IMR-90 (cell line): ENCODE results near the gene LRRC7. TPM values are rescaled to one million over a fixed set of nuclear protein-coding genes. Genes with fewer than 3 reads are reported as not detected.

Experiments used
- ATAC-seq: fragments of 200-7000 bp; cut with Tn5 transposase; 2 replicates; pipeline ENCODE4 v1.9.1; 2020; ENCODE audit warnings: low read depth, mild to moderate bottlenecking, moderate library complexity
- BruUV-seq: library from RNA; stranded (reverse); fragments of 400-500 nt; replicated peaks from 2 replicates; lab custom pipeline; 2021; lab: Mats Ljungman, UMichigan
- CTCF ChIA-PET: fragments of 300-600 bp; formaldehyde crosslinking; extraction: SDS; loops from one replicate; lab custom pipeline; 2021; ENCODE audit warnings: antibody characterized with exemption; lab: Yijun Ruan, JAX
- POLR2A ChIA-PET: fragments of 300-600 bp; sonication (Branson Sonifier 250); formaldehyde crosslinking; loops from one replicate; lab custom pipeline; 2022; ENCODE audit warnings: antibody characterized with exemption; ENCODE audit not compliant: unreplicated experiment; lab: Charles Lee
- DNase-seq: peaks from one replicate; pipeline ENCODE4 v3.0.0; 2013
- H2AFZ ChIP-seq: replicated peaks from 2 replicates; pipeline ENCODE3; 2013; ENCODE audit warnings: low read length, mild to moderate bottlenecking; ENCODE audit not compliant: poor library complexity
- H2AK5ac ChIP-seq: 2 replicates; pipeline ENCODE4 v1.6.1; 2013; ENCODE audit warnings: low read depth, low read length, inconsistent platforms
- H2AK9ac ChIP-seq: replicated peaks from 2 replicates; pipeline ENCODE3; 2013; ENCODE audit warnings: mild to moderate bottlenecking, low read depth, low read length, moderate library complexity; ENCODE audit not compliant: poor library complexity
- H2BK120ac ChIP-seq: 2 replicates; pipeline ENCODE4 v1.6.1; 2013; ENCODE audit warnings: low read depth, low read length, inconsistent platforms
- H2BK15ac ChIP-seq: 3 replicates; pipeline ENCODE4 v1.6.1; 2013; ENCODE audit warnings: low read depth, low read length, inconsistent platforms
- H2BK20ac ChIP-seq: 2 replicates; pipeline ENCODE4 v1.6.1; 2013; ENCODE audit warnings: low read depth, mild to moderate bottlenecking, inconsistent platforms, low read length, moderate library complexity
- H2BK5ac ChIP-seq: 2 replicates; pipeline ENCODE4 v1.6.1; 2013; ENCODE audit warnings: mild to moderate bottlenecking, low read depth, low read length, inconsistent platforms; ENCODE audit not compliant: poor library complexity, severe bottlenecking
- H3K14ac ChIP-seq: replicated peaks from 2 replicates; pipeline ENCODE4 v1.6.1; 2013; ENCODE audit warnings: low read depth, low read length, inconsistent platforms
- H3K18ac ChIP-seq: 2 replicates; pipeline ENCODE4 v1.6.1; 2013; ENCODE audit warnings: low read depth, low read length, control low read depth
- H3K23ac ChIP-seq: 2 replicates; pipeline ENCODE4 v1.6.1; 2013; ENCODE audit warnings: low read depth, low read length, inconsistent platforms
- H3K27ac ChIP-seq: 2 replicates; pipeline ENCODE4 v1.5.1; 2013; ENCODE audit warnings: mild to moderate bottlenecking, control low read depth, low read length; ENCODE audit not compliant: insufficient read depth
- H3K27me3 ChIP-seq: 2 replicates; pipeline ENCODE4 v1.6.1; 2013; ENCODE audit warnings: low read length; ENCODE audit not compliant: control insufficient read depth, insufficient read depth
- H3K36me3 ChIP-seq: 2 replicates; pipeline ENCODE4 v1.6.1; 2013; ENCODE audit warnings: low read length, mixed read lengths; ENCODE audit not compliant: control insufficient read depth, insufficient read depth
- H3K4ac ChIP-seq: 2 replicates; pipeline ENCODE4 v1.6.1; 2013; ENCODE audit warnings: low read depth, low read length, inconsistent platforms
- H3K4me1 ChIP-seq: 2 replicates; pipeline ENCODE4 v1.6.1; 2013; ENCODE audit warnings: low read length, mixed read lengths; ENCODE audit not compliant: control insufficient read depth, insufficient read depth
- H3K4me2 ChIP-seq: 2 replicates; pipeline ENCODE4 v1.6.1; 2013; ENCODE audit warnings: low read depth, mild to moderate bottlenecking, control low read depth, low read length, moderate library complexity
- H3K4me3 ChIP-seq: 2 replicates; pipeline ENCODE4 v1.5.1; 2013; ENCODE audit warnings: low read depth, mild to moderate bottlenecking, control low read depth, low read length, moderate library complexity; ENCODE audit not compliant: insufficient read depth
- H3K56ac ChIP-seq: 2 replicates; pipeline ENCODE4 v1.6.1; 2013; ENCODE audit warnings: low read length, inconsistent platforms; ENCODE audit not compliant: insufficient read depth; ENCODE audit errors: extremely low read depth
- H3K79me1 ChIP-seq, 2 experiments: 2 replicates each; pipeline ENCODE4 v1.6.1; 2013; ENCODE audit warnings: low read length in 2 of 2, inconsistent platforms in 1 of 2, low read depth in 1 of 2
- H3K9ac ChIP-seq: 2 replicates; pipeline ENCODE4 v1.6.1; 2013; ENCODE audit warnings: low read depth, low read length, control low read depth
- H3K9me1 ChIP-seq: 2 replicates; pipeline ENCODE4 v1.6.1; 2013; ENCODE audit warnings: low read length, inconsistent platforms; ENCODE audit not compliant: insufficient read depth
- H3K9me3 ChIP-seq: 2 replicates; pipeline ENCODE4 v1.6.1; 2013; ENCODE audit warnings: low read length; ENCODE audit not compliant: control insufficient read depth, insufficient read depth
- H4K20me1 ChIP-seq: 2 replicates; pipeline ENCODE4 v1.6.1; 2013; ENCODE audit warnings: low read length, inconsistent platforms; ENCODE audit not compliant: insufficient read depth
- H4K5ac ChIP-seq: 2 replicates; pipeline ENCODE4 v1.6.1; 2013; ENCODE audit warnings: mild to moderate bottlenecking, low read depth, low read length, control low read depth
- H4K8ac ChIP-seq, 2 experiments: 2 replicates each; pipeline ENCODE4 v1.6.1; 2013; ENCODE audit warnings: low read depth in 2 of 2, low read length in 2 of 2, control low read depth in 1 of 2, inconsistent platforms in 1 of 2
- H4K91ac ChIP-seq: 2 replicates; pipeline ENCODE4 v1.6.1; 2013; ENCODE audit warnings: low read depth, low read length, inconsistent platforms; ENCODE audit not compliant: insufficient read depth
- BHLHE40 ChIP-seq: fragments of 150-350 bp; IDR thresholded peaks from 2 replicates; pipeline ENCODE4 v1.6.1; 2016; ENCODE audit warnings: mild to moderate bottlenecking, low read depth, low read length
- CEBPB ChIP-seq: IDR thresholded peaks from 2 replicates; pipeline ENCODE4 v1.6.1; 2012; ENCODE audit warnings: low read depth, low read length, improper control_type of control experiment
- CHD1 ChIP-seq: IDR thresholded peaks from 2 replicates; pipeline ENCODE4 v1.6.1; 2012; ENCODE audit warnings: low read depth, low read length, improper control_type of control experiment
- FOS ChIP-seq: fragments of 150-350 bp; IDR thresholded peaks from 2 replicates; pipeline ENCODE4 v1.6.1; 2016; ENCODE audit warnings: low read depth, low read length
- MAFK ChIP-seq: IDR thresholded peaks from 2 replicates; pipeline ENCODE4 v1.6.1; 2012; ENCODE audit warnings: low read depth, low read length, improper control_type of control experiment
- MAZ ChIP-seq: IDR thresholded peaks from 2 replicates; pipeline ENCODE4 v1.6.1; 2012; ENCODE audit warnings: low read depth, mild to moderate bottlenecking, low read length, improper control_type of control experiment, moderate library complexity, borderline replicate concordance
- MXI1 ChIP-seq: IDR thresholded peaks from 2 replicates; pipeline ENCODE4 v1.6.1; 2012; ENCODE audit warnings: low read depth, mild to moderate bottlenecking, low read length, moderate library complexity, borderline replicate concordance
- NFE2L2 ChIP-seq: fragments of 150-350 bp; IDR thresholded peaks from 2 replicates; pipeline ENCODE4 v1.6.1; 2016; ENCODE audit warnings: low read depth, mild to moderate bottlenecking, low read length
- POLR2A ChIP-seq: IDR thresholded peaks from 2 replicates; pipeline ENCODE4 v1.6.1; 2012; ENCODE audit warnings: mild to moderate bottlenecking, low read depth, low read length
- RAD21 ChIP-seq: IDR thresholded peaks from 2 replicates; pipeline ENCODE4 v1.6.1; 2012; ENCODE audit warnings: low read length, improper control_type of control experiment
- RCOR1 ChIP-seq: IDR thresholded peaks from 2 replicates; pipeline ENCODE4 v1.6.1; 2012; ENCODE audit warnings: mild to moderate bottlenecking, low read length, improper control_type of control experiment; ENCODE audit not compliant: insufficient replicate concordance
- RFX5 ChIP-seq: IDR thresholded peaks from 2 replicates; pipeline ENCODE4 v1.8.0; 2012; ENCODE audit warnings: low read depth, mild to moderate bottlenecking, low read length, moderate library complexity
- SMC3 ChIP-seq: fragments of 150-350 bp; IDR thresholded peaks from 2 replicates; pipeline ENCODE4 v1.6.1; 2016; ENCODE audit warnings: low read depth, mild to moderate bottlenecking, antibody characterized with exemption, low read length, moderate library complexity
- WGBS, 2 experiments: methylation state at CpG; one replicate each; pipeline versions ENCODE4 v1.1.5 to v1.1.7; 2013; ENCODE audit warnings: missing lambda C conversion rate in 2 of 2; ENCODE audit not compliant: insufficient read length in 1 of 2; ENCODE audit errors: extremely low coverage in 2 of 2; 5-methylcytosine and 5-hydroxymethylcytosine counted together
- dilution Hi-C: fragments of 300-500 bp; cut with HindIII; formaldehyde crosslinking; loops from one replicate; pipeline ENCODE4 v1.14.3; 2018; ENCODE audit warnings: low sequenced_read_pairs; ENCODE audit not compliant: unreplicated experiment
- in situ Hi-C: fragments of 300-500 bp; cut with MboI; formaldehyde crosslinking; loops from 3 replicates; pipeline ENCODE4 v1.14.3; 2019; ENCODE audit warnings: low sequenced_read_pairs, inconsistent platforms, mixed read lengths
- intact Hi-C: fragments of 100-400 bp; cut with micrococcal nuclease; formaldehyde crosslinking; loops from 2 replicates; pipeline ENCODE4 v1.10.0; 2022
- polyA plus RNA-seq, 3 experiments: library from polyadenylated mRNA; depleted of rRNA; stranded (reverse); fragments of >200 nt; gene quantifications; 2 replicates each; pipeline ENCODE4 v1.2.3, GENCODE V29; 2012; ENCODE audit warnings: low replicate concordance in 1 of 3
- total RNA-seq: library from RNA; depleted of rRNA; stranded (reverse); fragments of >200 nt; gene quantifications from 2 replicates; pipeline ENCODE4 v1.2.3, GENCODE V29; 2012
- TF ChIP-seq, protein P1 (sequence below): fragments of 150-350 bp; IDR thresholded peaks from 2 replicates; pipeline ENCODE4 v1.6.1; 2016; ENCODE audit warnings: low read depth, mild to moderate bottlenecking, low read length, moderate library complexity, borderline replicate concordance
- TF ChIP-seq, protein P2 (sequence below): fragments of 150-350 bp; IDR thresholded peaks from 2 replicates; pipeline ENCODE4 v1.6.1; 2017; ENCODE audit warnings: mild to moderate bottlenecking, antibody characterized with exemption, low read length, low read depth
- TF ChIP-seq, protein P3 (sequence below): conservative IDR thresholded peaks from 2 replicates; pipeline ENCODE4 v1.5.1; 2012; ENCODE audit warnings: mild to moderate bottlenecking, low read depth, low read length, improper control_type of control experiment

Gene LRRC7
- total and polyA plus RNA-seq, 2 of the 4 experiments (the other 2 are of a cell fraction) = under 0.01 to 0.02 TPM

DNA sequence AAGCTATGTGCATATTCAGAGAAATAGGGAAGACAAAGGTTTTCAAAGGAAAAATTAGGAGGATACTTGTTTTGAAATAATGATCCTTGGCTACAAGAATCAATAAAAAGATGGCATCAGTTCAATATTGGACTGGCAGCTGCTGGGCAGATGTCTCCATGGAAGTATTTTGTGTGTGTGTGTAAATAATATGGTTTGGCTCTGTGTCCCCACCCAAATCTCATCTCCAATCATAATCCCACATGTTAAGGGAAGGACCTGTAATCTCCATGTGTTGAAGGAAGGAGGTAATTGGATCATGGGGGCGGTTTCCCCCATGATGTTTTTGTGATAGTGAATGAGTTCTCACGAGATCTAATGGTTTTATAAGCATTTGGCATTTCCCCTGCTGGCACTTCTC, 40.4 kb upstream of the LRRC7 start:
- no peak overlapping the region for H4K91ac ChIP-seq
- no peak overlapping the region for H3K9ac ChIP-seq
- no peak overlapping the region for H3K4ac ChIP-seq
- no peak overlapping the region for H2AK9ac ChIP-seq
- H4K8ac ChIP-seq = no peak overlapping the region
- H3K23ac ChIP-seq = no peak overlapping the region
- no peaks in the 10 kb centered on the region for H3K9me3 ChIP-seq
- intact Hi-C loops (no loop called here), dilution Hi-C loops (no loop called here), in situ Hi-C loops (no loop called here)
- no peaks in the 10 kb centered on the region for H3K27me3 ChIP-seq
- no peak overlapping the region for H3K4me3 ChIP-seq
- no peak overlapping the region for H3K56ac ChIP-seq
- no peaks in the 10 kb centered on the region; the same call in 1 of the 2 replicates for H3K4me1 ChIP-seq
- H3K18ac ChIP-seq = no peak overlapping the region
- H2AK5ac ChIP-seq = no peak overlapping the region
- peaks cover 4% of the 10 kb centered on the region; the same call in 1 of the 2 replicates for H3K9me1 ChIP-seq
- H3K27ac ChIP-seq = no peak overlapping the region
- H2BK5ac ChIP-seq = no peak overlapping the region
- BruUV-seq = no TSS peak
- POLR2A ChIA-PET = no interaction called here
- ATAC-seq (no peak), DNase-seq (no peak)
- no peaks in the 10 kb centered on the region for H4K20me1 ChIP-seq
- no peak overlapping the region for H2BK120ac ChIP-seq
- TF ChIP-seq RCOR1 (no peak), NFE2L2 (no peak), CEBPB (no peak), FOS (no peak), MAFK (no peak), MAZ (no peak), RFX5 (no peak), MXI1 (no peak), RAD21 (no peak), CHD1 (no peak), SMC3 (no peak), BHLHE40 (no peak), POLR2A (no peak)
- TF ChIP-seq, protein P1, sequence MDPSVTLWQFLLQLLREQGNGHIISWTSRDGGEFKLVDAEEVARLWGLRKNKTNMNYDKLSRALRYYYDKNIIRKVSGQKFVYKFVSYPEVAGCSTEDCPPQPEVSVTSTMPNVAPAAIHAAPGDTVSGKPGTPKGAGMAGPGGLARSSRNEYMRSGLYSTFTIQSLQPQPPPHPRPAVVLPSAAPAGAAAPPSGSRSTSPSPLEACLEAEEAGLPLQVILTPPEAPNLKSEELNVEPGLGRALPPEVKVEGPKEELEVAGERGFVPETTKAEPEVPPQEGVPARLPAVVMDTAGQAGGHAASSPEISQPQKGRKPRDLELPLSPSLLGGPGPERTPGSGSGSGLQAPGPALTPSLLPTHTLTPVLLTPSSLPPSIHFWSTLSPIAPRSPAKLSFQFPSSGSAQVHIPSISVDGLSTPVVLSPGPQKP = no peak
- TF ChIP-seq, protein P2, sequence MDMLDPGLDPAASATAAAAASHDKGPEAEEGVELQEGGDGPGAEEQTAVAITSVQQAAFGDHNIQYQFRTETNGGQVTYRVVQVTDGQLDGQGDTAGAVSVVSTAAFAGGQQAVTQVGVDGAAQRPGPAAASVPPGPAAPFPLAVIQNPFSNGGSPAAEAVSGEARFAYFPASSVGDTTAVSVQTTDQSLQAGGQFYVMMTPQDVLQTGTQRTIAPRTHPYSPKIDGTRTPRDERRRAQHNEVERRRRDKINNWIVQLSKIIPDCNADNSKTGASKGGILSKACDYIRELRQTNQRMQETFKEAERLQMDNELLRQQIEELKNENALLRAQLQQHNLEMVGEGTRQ = no peak
- TF ChIP-seq, protein P3, sequence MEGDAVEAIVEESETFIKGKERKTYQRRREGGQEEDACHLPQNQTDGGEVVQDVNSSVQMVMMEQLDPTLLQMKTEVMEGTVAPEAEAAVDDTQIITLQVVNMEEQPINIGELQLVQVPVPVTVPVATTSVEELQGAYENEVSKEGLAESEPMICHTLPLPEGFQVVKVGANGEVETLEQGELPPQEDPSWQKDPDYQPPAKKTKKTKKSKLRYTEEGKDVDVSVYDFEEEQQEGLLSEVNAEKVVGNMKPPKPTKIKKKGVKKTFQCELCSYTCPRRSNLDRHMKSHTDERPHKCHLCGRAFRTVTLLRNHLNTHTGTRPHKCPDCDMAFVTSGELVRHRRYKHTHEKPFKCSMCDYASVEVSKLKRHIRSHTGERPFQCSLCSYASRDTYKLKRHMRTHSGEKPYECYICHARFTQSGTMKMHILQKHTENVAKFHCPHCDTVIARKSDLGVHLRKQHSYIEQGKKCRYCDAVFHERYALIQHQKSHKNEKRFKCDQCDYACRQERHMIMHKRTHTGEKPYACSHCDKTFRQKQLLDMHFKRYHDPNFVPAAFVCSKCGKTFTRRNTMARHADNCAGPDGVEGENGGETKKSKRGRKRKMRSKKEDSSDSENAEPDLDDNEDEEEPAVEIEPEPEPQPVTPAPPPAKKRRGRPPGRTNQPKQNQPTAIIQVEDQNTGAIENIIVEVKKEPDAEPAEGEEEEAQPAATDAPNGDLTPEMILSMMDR = no peak
- CTCF ChIA-PET = no interaction called here
- no peak overlapping the region for H4K5ac ChIP-seq
- no CpG with 5 or more reads among the region's 2 CpGs for WGBS, 2 experiments
- no peak overlapping the region for H2BK20ac ChIP-seq
- H3K14ac ChIP-seq = no peak overlapping the region
- H3K4me2 ChIP-seq = no peak overlapping the region
- no peaks in the 10 kb centered on the region for H3K79me1 ChIP-seq
- H3K36me3 ChIP-seq = no peaks in the 10 kb centered on the region
- no peak overlapping the region for H2AFZ ChIP-seq
- no peak overlapping the region for H2BK15ac ChIP-seq
